Gastroesophageal sphincter (tissue), 3 donors: ENCODE results near the gene NRXN3.

Experiments
- CTCF ChIP-seq, 4 experiments: fragments of 200-600 bp in 2 of 4; fragments of 450-650 bp in 2 of 4; sonication (generic) in 1 of 4; IDR thresholded peaks; one replicate each; pipeline ENCODE4 v1.5.1; 2017 to 2019; ENCODE audit warnings: antibody characterized with exemption in 4 of 4, mild to moderate bottlenecking in 2 of 4, moderate library complexity in 2 of 4
- EP300 ChIP-seq: sonication (generic); formaldehyde crosslinking; IDR thresholded peaks from one replicate; pipeline ENCODE4 v1.6.1; 2017; ENCODE audit warnings: antibody characterized with exemption, mild to moderate bottlenecking
- POLR2A ChIP-seq, 2 donors: fragments of 450-650 bp; IDR thresholded peaks; one replicate each; pipeline ENCODE4 v1.6.1; 2017; ENCODE audit warnings: antibody characterized with exemption in 2 of 2, mild to moderate bottlenecking in 2 of 2, moderate library complexity in 1 of 2
- POLR2AphosphoS5 ChIP-seq: sonication (generic); formaldehyde crosslinking; IDR thresholded peaks from one replicate; pipeline ENCODE4 v1.6.1; 2017; ENCODE audit warnings: antibody characterized with exemption

- TF ChIP-seq CTCF (IDR thresholded peaks at IDR 0.05) (no peak), POLR2AphosphoS5 (no peak), POLR2A (IDR thresholded peaks at IDR 0.05) (no peak), EP300 (no peak)
These were observed 704.9 kb downstream of the NRXN3 start for GRCh38 chr14:78875049-78875448.
